ENCODE measurements around the gene OR10P1. TPM values are rescaled to one million over a fixed set of nuclear protein-coding genes. Genes with fewer than 3 reads are reported as not detected.
"Not testable (repeated sequence)": the region's sequence is repeated elsewhere in the genome, so short reads cannot be mapped to it uniquely, and the experiment has no call there.

The OR10P1 gene
- total RNA-seq, 2 donors from 2014 or later = not detected

GRCh38 chr12:55647027-55647426 lies 10.3 kb downstream of the OR10P1 start:
- TF ChIP-seq POLR2AphosphoS5 (IDR thresholded peaks at IDR 0.05) (no peak), POLR2A (IDR thresholded peaks at IDR 0.05) (no peak), CTCF (IDR thresholded peaks at IDR 0.05) (no peak)
- Histone ChIP-seq H3K4me3 (no peak overlapping the region), H3K4me1 (replicated peaks) (no peaks in the 10 kb centered on the region), H3K9me3 (no peaks in the 10 kb centered on the region), H3K27ac (no peak overlapping the region), H3K27me3 (replicated peaks; ENCODE audit: insufficient read depth) (no peaks in the 10 kb centered on the region), H3K36me3 (no peaks in the 10 kb centered on the region)
- intact Hi-C loops (cut with DNase I) = no loop called here
- 92% methylated on average over 5 of the region's 5 CpGs for WGBS
- DNase-seq (ENCODE audit: low spot score) = no peak

GRCh38 chr12:55650620-55651298 lies 14.1 kb downstream of the OR10P1 start:
- H3K36me3 ChIP-seq; H3K4me1 ChIP-seq (replicated peaks); H3K9me3 ChIP-seq; intact Hi-C loops (cut with DNase I); H3K27ac ChIP-seq; H3K4me3 ChIP-seq; DNase-seq (ENCODE audit: low spot score); H3K27me3 ChIP-seq (replicated peaks; ENCODE audit: insufficient read depth): not testable (repeated sequence)
- 43% methylated on average over 4 of the region's 4 CpGs for WGBS

GRCh38 chr12:55651299-55651683 lies 14.6 kb downstream of the OR10P1 start:
- H3K4me1 ChIP-seq (replicated peaks) = no peaks in the 10 kb centered on the region
- no peak overlapping the region for H3K27ac ChIP-seq
- no peak overlapping the region for H3K4me3 ChIP-seq
- 54% methylated on average over 5 of the region's 5 CpGs for WGBS
- no peak for DNase-seq (ENCODE audit: low spot score)
- intact Hi-C loops (cut with DNase I) = no loop called here
- H3K9me3 ChIP-seq = no peaks in the 10 kb centered on the region
- TF ChIP-seq POLR2A (IDR thresholded peaks at IDR 0.05) (no peak), POLR2AphosphoS5 (IDR thresholded peaks at IDR 0.05) (no peak)
- no peaks in the 10 kb centered on the region for H3K36me3 ChIP-seq
- H3K27me3 ChIP-seq (replicated peaks; ENCODE audit: insufficient read depth) = no peaks in the 10 kb centered on the region

- intact Hi-C loops (cut with DNase I) = no loop called here
- H3K4me1 ChIP-seq (replicated peaks) = no peaks in the 10 kb centered on the region
- H3K27me3 ChIP-seq (replicated peaks; ENCODE audit: insufficient read depth) = no peaks in the 10 kb centered on the region
- DNase-seq (ENCODE audit: low spot score) = no peak
- WGBS = 83% methylated on average over 3 of the region's 3 CpGs
- no peak overlapping the region for H3K4me3 ChIP-seq
- no peak overlapping the region for H3K27ac ChIP-seq
- no peaks in the 10 kb centered on the region for H3K9me3 ChIP-seq
- no peaks in the 10 kb centered on the region for H3K36me3 ChIP-seq
- TF ChIP-seq POLR2A (IDR thresholded peaks at IDR 0.05) (no peak), CTCF (IDR thresholded peaks at IDR 0.05) (no peak), POLR2AphosphoS5 (IDR thresholded peaks at IDR 0.05) (no peak)
Observed at GRCh38 chr12:55652352-55652751, 15.7 kb downstream of the OR10P1 start.

DNA sequence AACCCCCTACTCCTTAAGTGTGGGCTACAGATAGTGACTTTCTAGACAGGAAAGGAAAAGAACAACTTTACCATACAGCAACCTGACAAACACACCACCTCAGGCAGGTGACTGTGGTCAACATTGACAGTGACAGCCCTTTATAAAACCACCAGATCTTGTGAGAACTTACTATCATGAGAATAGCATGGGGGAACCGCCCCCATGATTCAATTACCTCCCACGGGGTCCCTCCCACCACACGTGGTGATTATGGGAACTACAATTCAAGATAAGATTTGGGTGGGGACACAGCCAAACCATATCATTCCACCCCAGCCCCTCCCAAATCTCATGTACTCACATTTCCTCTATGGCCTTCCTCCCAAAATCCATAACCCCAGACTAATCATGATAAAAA lies 16.3 kb downstream of the OR10P1 start:
- DNase-seq (ENCODE audit: low spot score) = no peak

More for the DNA sequence above, 16.3 kb downstream of the OR10P1 start:
- Histone ChIP-seq H3K9me3 (no peaks in the 10 kb centered on the region), H3K36me3 (no peaks in the 10 kb centered on the region), H3K4me1 (replicated peaks) (no peaks in the 10 kb centered on the region), H3K27me3 (replicated peaks; ENCODE audit: insufficient read depth) (no peaks in the 10 kb centered on the region), H3K27ac (no peak overlapping the region), H3K4me3 (no peak overlapping the region)
- TF ChIP-seq CTCF (IDR thresholded peaks at IDR 0.05) (no peak), POLR2AphosphoS5 (IDR thresholded peaks at IDR 0.05) (no peak), POLR2A (IDR thresholded peaks at IDR 0.05) (no peak)
- 60% methylated on average over 3 of the region's 3 CpGs for WGBS
- intact Hi-C loops (cut with DNase I) = no loop called here

Measured in prostate gland (tissue), 2 donors.